Measurements from ENCODE around the gene KLHL29.

DNA sequence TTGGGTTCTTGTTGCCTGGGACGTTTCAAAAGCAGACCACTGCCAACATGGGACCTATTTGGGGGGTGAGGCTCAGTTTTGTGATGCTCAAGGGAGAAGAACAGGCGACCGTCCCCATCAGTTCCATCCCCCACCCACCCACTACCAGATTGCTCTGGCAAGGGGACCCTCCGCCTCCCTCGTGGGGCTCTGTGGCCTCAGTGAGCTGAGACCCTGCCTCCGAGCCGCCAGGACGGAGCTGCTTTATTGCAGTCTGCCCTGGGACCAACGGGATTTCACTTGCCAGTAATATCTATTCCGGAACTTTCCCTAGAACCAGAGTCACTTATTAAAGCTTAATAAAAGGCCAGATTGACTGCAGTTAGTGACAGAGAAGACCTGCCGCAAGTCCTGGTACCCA, 146.3 kb downstream of the KLHL29 start:
- TF ChIP-seq, protein P1, sequence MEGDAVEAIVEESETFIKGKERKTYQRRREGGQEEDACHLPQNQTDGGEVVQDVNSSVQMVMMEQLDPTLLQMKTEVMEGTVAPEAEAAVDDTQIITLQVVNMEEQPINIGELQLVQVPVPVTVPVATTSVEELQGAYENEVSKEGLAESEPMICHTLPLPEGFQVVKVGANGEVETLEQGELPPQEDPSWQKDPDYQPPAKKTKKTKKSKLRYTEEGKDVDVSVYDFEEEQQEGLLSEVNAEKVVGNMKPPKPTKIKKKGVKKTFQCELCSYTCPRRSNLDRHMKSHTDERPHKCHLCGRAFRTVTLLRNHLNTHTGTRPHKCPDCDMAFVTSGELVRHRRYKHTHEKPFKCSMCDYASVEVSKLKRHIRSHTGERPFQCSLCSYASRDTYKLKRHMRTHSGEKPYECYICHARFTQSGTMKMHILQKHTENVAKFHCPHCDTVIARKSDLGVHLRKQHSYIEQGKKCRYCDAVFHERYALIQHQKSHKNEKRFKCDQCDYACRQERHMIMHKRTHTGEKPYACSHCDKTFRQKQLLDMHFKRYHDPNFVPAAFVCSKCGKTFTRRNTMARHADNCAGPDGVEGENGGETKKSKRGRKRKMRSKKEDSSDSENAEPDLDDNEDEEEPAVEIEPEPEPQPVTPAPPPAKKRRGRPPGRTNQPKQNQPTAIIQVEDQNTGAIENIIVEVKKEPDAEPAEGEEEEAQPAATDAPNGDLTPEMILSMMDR (conservative IDR thresholded peaks at IDR 0.05; ENCODE audit: low read length) = no peak
- no peak for TF ChIP-seq EZH2phosphoT487 (IDR thresholded peaks at IDR 0.05; ENCODE audit: borderline replicate concordance)

Measured in Loucy (cell line).